AG09309 (cell line): ENCODE data around the gene MAPK1IP1L.

Source experiments
- DNase-seq: peaks from one replicate; pipeline ENCODE4 v3.0.0-alpha.2; 2010; ENCODE audit warnings: low read depth
- H3K4me3 ChIP-seq: 2 replicates; pipeline ENCODE4 v1.5.1; 2011; ENCODE audit warnings: mild to moderate bottlenecking, low read depth, low read length, moderate library complexity; ENCODE audit not compliant: control insufficient read depth
- CTCF ChIP-seq: IDR thresholded peaks from 2 replicates; pipeline ENCODE4 v1.5.1; 2011; ENCODE audit warnings: mild to moderate bottlenecking, low read depth, low read length, inconsistent platforms; ENCODE audit not compliant: insufficient read depth, control insufficient read depth; ENCODE audit errors: missing control alignments

Gene MAPK1IP1L

GRCh38 chr14:55066223-55066622, 14.8 kb downstream of the MAPK1IP1L start:
- H3K4me3 ChIP-seq: no peak overlapping the region
- TF ChIP-seq CTCF: no peak
- DNase-seq: no peak

GRCh38 chr14:55070981-55071411, 19.5 kb downstream of the MAPK1IP1L start:
- H3K4me3 ChIP-seq: no peak overlapping the region
- DNase-seq: no peak
- TF ChIP-seq CTCF: no peak

- H3K4me3 ChIP-seq: no peak overlapping the region
- DNase-seq: peak; percentile 91
- TF ChIP-seq CTCF: no peak
Observed at GRCh38 chr14:55071870-55072640, 20.6 kb downstream of the MAPK1IP1L start.

GRCh38 chr14:55073856-55074255, 22.4 kb downstream of the MAPK1IP1L start:
- H3K4me3 ChIP-seq: no peak overlapping the region
- TF ChIP-seq CTCF: no peak
- peak; percentile 45 for DNase-seq

GRCh38 chr14:55074662-55075061, 23.2 kb downstream of the MAPK1IP1L start:
- no peak for TF ChIP-seq CTCF
- DNase-seq: no peak
- H3K4me3 ChIP-seq: no peak overlapping the region

GRCh38 chr14:55075628-55076175, 24.3 kb downstream of the MAPK1IP1L start:
- TF ChIP-seq CTCF: no peak
- no peak overlapping the region for H3K4me3 ChIP-seq
- no peak for DNase-seq
